Measurements from ENCODE around the gene COX14.
"Not testable (repeated sequence)": the region's sequence is repeated elsewhere in the genome, so short reads cannot be mapped to it uniquely, and the experiment has no call there.

The COX14 gene

DNA sequence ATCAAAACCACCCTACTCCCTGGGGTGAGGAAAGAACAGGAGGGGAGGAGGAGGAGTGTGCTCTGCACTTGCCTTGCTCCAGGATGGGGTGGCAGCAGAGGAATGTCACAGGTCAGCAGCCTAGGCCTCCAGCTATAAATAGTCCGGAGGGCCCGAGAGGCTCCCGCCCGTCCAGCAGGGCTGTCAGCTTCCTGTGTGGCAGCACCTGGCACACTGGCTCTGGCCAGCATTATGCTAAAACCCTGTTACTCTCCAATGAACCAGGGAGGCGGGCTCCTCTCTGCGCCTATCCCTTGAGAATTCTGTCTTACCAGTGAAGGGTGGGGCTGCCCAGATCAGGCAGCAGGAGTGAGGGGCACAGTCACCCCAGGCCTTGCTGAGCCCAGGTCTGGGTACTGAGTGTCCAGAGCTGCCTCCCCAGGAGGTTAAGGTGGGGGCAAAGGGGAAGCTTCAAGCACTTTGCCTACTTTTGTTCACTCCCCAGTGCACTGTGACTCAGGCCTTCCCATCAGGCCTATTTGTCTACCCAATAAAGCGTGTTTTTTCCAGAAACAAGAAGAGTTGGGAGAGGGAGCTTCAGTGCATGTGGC, 1.2 kb upstream of the COX14 start:
- no peak for DNase-seq

DNA sequence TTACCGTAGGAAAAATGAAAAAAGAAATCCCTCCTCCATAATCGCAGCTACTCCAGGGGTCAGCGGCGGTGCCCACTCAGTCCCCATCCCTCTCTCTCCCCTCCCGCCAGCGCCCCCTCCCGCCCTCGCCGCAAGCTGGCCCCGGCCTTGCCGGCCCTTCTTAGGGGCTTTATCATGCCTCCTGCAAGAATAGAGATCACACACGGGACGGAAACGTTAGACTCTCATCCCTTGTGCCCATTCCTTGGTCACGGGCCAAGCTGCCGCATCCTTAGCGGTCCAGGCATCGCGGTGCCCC, 692 bp upstream of the COX14 start:
- no peak for DNase-seq

DNA sequence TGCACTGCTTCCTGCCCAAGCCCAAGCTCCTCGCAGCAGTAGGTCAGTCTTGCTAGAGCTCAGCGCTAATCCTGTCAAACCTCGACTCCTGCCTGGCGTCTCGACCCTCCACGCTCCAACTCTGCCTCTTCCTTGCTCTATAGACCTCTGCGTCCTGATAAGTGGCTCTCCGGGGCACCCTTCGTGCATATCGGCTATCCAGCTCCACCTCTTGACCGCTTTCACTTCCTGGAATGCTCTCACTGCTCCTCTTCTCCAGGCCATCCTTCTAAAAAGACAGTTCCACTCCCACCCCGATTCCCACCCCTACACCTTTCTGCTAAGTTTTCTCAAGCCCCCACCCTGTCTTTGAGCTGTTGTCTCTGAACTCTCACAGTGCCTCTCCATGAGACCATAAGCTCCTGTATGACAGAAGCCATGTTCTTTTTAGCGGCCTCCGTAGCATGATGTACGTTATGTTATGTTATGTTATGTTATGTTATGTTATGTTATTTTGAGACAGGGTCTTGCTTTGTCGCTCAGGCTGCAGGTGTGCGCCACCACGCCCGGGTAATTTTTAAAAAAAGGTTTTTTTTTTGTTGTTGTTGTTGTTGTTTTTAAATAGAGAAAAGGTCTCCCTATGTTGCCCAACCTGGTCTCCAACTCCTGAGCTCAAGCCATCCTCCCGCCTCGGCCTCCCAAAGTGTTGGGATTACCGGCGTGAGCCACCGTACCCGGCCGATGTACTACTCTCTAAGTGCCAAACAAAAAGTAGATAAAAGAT, 601 bp downstream of the COX14 start:
- DNase-seq, result peak; percentile 66

DNA sequence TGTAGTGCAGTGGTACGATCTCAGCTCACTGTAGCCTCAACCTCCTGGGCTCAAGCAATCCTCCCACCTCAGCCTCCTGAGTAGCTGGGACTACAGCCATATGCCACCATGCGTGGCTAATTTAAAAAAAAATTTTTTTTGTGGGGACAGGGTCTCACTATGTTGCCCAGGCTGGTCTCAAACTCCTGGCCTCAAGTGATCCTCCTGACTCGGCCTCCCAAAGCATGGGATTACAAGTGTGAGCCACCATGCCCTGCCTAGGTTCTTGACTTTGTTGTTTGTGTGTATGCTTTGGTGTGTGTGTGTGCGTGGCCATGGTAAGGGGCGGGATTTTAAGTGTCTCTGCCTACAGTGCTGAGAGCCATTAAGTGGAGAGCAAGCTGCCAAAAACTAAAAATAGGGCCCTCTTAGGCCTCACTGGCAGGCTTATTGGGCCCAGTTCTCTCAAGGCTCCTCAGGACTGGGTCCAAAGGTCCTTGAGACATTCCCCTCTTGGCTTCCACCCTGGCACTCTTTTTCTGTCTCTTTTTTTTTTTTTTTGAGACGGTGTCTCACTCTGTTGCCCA, 5.1 kb downstream of the COX14 start:
- no peak for DNase-seq

DNA sequence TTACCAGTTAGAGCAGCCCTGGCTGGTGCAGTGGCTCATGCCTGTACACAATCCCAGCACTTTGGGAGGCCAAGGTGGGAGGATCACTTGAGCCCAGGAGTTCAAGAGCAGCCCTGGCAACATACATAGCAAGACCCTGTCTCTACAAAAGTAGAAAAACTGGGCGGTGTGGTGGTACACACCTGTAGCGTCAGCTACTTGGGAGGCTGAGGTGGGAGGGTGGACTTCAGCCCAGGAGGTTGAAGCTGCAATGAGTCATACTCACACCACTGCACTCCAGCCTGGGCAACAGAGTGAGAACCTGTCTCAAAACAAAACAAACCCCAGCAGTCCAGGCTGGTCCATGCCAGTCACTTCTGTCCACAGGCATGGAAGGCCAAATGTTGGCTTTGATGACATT, 7.4 kb downstream of the COX14 start:
- no peak for DNase-seq

DNA sequence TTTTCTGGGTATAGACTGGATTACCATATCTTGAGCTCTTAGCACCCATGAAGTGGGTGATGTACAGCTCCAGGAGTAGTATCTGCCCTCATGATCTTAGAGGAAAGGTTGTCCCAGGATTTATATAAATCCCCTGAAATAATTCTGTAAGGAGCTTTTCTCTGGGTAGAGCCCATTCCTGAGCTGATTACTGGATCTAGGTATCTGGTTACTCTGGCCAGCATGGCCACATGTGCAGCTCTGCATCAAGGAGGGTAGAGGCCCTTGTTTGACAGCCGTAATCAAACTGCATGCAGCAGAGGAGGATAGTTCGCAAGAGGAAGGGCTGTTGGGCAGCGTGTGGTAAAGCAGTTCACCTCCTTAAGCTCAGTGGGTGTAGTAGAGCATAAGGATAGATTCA, 8.5 kb downstream of the COX14 start:
- DNase-seq, result no peak

DNA sequence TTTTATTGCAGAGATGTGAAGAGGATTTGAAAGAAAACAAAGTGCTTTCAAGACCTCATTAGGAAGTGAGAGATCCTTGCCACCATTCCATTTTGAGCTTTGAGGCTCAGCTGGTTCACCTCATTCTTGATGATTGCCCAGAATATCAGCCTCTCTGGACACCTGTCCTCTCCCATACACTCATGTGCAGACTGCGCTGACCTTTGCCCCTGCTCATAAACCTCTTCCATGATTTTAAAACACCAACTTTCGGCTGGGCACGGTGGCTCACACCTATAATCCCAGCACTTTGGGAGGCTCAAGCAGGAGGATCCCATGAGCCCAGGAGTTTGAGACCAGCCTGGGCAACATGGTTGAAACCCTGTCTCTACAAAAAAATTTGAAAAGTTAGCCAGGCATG, 8.9 kb downstream of the COX14 start:
- DNase-seq, result no peak

DNA sequence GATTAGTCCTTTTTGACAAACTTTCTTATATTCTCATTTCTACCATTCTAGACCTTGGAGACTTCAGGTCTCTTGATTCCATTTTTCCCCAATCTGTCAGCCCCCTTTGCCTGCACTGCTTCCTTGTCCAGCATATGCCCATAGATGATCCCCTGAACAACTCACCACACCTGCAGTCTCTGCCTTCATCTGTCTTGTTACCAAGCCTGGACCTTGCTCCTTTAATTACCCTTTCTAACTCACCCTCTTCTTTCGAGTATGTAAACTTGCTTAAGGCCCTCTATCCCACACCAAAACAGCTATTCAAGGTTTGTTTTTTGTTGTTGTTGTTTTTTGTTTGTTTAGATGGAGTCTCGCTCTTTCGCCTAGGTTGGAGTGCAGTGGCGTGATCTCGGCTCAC, 9.6 kb downstream of the COX14 start:
- no peak for DNase-seq

DNA sequence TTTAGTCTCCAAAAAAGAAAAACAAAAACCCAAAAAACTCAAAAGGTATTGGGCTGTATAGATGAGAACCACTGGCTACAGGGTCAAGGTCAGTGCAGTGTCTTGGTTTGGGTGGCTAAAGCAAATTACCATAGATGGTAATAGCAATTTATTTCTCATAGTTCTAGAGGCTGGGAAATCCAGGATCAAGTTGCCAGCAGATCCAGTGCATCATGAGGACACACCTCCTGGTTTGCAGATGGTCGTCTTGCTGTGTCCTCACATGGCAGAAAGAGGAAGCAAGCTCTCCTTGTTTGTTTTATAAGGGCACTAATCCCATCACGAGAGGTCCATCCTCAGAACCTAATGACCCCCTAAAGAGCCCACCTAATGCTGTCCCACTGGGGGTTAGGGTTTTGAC, 11.2 kb downstream of the COX14 start:
- peak; percentile 39 for DNase-seq

DNA sequence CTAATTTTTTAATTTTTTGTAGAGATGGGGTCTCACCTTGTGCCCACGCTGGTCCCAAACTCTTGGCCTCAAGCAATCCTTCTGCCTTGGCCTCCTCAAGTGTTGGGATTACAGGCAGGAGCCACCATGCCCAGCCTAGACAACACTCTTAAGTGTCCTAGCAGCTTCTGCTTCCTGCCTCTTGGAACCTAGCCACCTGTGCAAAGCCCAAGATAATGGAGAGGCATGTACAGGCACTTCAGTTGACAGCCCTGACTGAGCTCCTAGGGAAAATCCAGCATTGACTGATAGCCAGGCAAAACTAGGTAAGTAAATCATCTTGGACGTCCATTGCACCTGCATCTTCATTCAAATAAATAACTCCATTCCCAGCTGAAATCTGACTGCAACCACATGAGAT, 15.5 kb downstream of the COX14 start:
- DNase-seq, result no peak

DNA sequence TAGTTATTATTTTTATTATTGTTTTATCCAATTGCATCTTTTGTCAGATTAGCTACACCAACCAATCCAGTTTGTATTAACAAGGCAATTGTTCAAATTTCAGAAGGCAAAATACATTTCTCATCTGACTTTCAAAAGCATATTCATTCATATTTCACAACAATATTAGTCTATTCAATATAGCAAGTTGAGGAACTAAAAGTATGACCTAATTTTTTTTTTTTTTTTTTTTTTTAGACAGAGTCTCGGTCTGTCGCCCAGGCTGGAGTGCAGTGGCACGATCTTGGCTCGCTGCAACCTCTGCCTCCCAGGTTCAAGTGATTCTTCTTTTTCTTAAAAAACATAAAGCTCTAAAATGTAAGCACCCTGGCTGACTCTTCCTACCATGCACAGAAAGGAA, 17.3 kb downstream of the COX14 start:
- peak; percentile 43 for DNase-seq

DNA sequence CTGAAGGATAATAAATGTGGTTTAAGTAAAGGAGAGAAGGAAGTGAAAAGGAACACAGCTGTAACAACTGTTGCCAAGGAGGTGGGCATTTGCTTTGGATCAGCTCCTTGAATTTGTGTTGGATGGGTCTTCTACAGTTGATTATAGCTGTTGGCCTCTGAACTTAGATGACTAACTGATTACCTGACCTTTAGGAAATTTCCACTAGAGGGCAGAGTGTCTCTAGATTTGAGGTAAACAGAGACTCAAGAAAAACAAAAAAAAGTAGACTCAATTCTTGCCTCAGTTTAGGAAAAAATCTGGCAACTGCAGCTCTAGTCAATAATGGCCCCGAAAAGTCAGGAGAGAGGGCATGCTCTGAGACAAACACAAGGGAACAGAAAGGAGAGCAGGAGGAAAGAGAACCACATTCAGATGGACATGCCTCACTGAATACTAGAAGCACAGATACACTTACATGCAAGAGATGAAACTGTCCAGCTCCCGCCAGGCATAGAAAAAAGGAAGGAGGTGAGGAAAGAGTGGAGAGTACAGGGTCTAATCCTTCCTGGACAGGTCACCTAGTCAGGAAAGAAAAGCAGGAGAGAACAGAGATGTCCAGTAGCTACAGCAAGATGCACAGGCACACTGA, 20.6 kb downstream of the COX14 start:
- DNase-seq, result peak; percentile 27

DNA sequence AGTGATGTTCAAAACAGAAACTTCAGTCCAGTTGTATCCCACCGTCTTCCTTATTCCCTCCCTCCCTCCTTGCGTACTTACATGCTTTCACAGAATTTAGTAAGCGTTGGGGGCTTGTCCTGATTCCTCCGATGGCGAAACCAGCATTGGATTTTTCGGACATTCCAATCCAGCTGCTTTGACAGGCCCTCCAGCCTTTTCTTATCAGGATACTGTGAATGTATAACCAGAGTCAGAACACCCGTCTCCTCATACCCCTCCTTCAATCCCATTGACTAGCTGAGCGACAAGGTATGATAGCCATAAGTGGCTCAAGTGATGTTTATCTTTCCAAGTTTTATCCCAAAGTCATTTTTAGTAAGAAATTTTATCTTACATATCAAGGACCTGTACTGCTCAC, 31.0 kb downstream of the COX14 start:
- DNase-seq, result no peak

DNA sequence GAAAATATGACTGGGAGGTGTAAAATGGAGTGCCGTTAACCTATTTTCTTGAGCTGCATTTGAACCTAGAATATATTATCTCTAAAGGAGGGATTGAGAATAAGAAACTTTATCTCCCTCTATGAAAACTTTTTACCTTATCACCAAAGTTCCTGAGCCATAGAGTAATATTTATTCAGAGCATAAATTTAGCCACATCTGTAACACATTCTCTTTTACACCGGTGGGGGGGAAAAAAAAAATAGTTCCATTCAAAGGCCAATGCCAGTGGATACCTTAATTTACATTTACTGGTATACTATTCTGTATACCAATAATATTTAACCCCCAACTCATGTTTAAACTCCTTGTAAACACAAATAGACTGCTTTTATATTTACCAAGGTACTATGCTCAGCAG, 33.4 kb downstream of the COX14 start:
- DNase-seq, result no peak

DNA sequence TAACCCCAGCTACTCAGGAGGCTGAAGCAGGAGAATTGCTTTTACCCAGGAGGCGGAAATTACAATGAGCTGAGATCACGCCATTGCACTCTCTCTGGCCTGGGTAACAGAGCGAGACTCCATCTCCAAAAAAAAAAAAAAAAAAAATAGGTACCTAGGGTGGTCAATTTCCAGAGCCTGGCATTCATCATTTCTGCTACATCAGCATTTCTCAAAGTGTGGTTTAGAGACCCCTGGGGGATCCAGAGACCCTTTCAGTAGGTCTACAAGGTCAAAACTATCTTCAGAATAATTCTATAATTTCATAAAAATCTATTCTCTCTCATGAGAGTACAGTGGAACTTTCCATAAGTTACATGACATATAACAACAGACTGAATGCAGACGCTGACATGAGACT, 35.2 kb downstream of the COX14 start:
- DNase-seq, result no peak

DNA sequence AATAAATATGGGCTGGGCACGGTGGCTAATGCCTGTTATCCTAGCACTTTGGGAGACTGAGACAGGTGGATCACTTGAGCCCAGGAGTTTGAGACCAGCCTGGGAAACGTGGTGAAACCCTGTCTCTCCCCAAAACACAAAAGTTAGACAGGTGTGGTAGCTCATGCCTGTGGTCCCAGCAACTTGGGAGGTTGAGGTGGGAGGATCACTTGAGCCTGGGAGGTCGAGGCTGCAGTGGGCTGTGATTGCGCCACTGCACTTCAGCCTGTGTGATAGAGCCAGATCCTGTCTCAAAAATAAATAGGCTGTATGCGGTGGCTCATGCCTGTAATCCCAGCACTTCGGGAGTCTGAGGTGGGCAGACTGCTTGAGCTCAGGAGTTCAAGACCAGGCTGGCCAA, 36.0 kb downstream of the COX14 start:
- not testable (repeated sequence) for DNase-seq

DNA sequence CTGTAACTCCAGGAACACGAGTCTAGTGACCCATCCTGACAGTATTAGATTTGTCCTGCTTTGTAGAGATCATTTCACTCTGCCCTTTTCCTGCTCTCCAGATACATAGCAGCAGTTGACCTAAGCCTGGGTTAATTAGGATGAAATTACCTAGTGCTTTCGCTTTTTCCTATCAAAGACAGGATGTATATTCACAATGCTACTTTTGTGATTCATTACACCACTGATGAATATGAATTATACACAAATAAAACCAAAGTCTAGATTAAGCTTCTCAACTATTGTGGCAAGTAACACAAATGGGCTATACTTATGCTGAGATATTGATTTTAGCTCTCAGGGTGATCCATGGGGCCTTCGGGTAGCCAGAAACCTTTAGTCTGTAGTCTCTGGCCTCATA, 37.3 kb downstream of the COX14 start:
- DNase-seq, result no peak

DNA sequence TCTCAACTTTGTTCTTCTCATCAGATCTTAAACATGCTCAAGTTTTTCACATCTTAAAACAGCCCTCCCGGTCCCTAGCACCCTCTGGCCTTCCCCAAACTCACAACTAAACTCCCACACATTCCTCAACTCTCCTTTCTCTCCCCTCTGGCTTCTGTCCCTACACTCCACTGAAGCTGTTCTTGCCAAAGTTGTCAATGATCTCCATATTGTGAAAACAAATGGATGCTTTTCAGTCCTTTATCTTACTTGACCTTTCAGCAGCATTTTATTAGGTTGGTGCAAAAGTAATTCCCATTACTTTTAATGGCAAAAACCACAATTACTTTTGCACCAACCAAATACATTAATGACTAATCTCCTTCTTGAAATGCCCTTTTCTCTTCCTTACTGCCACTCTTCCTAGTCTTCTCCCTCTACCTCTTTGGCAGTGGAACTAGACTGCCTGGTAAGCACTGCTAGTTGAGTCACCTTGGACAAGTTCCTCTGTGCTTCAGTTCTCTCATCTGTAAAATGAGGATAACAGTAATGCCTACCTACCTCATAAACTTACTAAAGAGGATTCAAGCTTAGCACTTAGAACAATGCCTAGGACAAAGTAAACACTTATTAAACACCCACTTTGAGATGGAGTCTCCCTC, 39.1 kb downstream of the COX14 start:
- DNase-seq, result no peak

DNA sequence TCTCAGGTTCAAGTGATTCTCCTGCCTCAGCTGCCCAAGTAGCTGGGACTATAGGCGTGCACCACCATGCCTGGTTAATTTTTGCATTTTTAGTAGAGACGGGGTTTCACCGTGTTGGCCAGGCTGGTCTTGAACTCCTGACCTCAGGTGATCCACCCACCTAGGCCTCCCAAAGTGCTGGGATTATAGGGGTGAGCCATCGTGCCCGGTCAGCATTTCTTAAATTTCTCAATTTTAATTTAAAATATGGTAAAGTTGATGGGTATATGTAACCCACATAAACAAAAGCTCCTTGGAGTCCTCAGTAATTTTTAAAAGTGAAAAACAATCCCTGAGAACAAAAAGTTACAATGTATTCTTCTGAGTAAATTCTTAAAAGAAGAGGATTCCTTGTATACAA, 42.9 kb downstream of the COX14 start:
- not testable (repeated sequence) for DNase-seq

DNA sequence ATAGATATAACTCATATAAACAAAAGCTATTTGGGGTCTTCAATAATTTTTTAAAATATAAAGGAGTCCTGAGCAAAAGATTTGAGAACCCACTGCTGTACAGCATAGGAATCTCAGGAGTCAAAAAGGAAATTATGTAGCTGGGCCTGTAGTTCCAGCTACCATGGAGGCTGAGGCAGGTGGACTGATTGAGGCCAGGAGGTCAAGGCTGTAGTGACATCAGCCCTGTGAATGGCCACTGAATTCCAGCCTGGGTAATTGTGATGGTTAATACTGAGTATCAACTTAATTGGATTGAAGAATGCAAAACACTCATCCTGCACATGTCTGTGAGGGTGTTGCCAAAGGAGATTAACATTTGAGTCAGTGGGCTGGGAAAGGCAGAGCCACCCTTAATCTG, 44.6 kb downstream of the COX14 start:
- DNase-seq, result no peak

DNA sequence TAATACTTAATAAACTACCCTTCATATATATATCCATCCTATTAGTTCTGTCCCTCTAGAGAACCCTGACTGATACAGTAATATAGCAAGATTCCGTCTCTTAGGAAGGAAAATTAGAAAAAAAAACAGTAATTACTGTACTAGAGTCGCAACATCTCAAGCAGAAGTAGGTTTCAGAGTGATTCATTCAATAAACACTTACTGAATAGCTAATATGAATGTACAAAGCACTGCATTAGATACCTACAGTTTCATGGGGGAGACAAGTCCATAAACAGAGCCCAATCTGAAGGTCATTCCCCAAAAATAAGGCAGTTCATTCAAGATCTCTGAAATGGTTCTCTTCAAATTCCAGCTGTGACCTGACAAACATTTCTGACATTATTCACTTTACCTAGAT, 45.2 kb downstream of the COX14 start:
- DNase-seq, result no peak

DNA sequence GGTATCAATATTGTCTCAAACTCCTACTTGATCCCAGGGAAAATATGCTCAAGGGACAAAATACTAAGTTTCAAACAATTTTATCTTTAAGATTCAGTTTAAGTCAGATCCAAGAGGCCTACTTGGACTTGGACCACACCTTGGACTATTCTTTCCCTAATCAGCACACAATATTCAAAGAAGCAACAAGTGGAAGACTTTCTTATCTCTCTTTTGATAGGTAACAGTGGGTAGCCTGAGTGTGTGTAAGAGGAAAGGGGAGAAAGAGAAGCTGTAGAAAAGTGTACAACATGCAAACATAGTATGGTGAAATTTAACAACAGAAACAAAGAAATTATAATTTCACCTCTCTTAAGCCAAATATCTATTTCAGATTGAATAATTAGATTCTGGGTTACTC, 48.6 kb downstream of the COX14 start:
- DNase-seq, result no peak

DNA sequence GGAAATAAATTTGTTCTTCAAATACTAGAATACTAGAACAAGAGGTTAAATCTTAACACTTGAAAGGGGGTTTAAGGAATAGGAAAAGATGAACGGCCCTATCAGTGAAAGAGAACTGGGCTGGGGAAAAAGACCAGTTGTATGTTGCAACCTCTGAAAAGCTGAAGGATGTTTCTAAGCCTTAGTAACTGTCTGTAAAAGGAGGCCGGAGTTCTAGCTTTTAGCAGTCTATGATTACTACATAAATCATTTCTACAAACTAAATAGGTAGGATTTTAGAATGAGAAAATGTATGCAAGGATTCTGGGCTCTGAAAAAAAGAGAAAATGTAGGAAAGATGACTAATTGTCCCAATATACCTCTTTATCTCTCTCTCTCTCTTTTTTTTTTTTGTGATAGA, 50.2 kb downstream of the COX14 start:
- peak; percentile 60 for DNase-seq

DNA sequence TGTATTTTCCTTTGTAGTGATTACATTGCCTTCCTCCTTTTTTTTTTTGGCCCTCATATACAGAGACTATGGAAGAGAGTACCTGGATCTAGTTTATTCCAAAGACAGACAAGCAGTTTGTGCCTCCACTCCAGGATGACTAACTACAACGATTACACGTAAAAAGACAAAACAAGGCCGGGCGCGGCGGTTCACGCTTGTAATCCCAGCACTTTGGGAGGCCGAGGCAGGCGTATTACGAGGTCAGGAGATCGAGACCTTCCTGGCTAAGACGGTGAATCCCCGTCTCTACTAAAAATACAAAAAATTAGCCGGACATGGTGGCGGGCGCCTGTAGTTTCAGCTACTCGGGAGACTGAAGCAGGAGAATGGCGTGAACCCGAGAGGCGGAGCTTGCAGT, 52.9 kb downstream of the COX14 start:
- no peak for DNase-seq

All from MV-4-11 (cell line).